T-cell (primary cell): ENCODE data around the gene SLC30A3. TPM values are rescaled to one million over a fixed set of nuclear protein-coding genes. Genes with fewer than 3 reads are reported as not detected.

Source experiments
- ATAC-seq, 4 experiments: fragments of 200-7000 bp in 3 of 4; fragments of 150-1000 bp in 1 of 4; cut with Tn5 transposase; replicated peaks in 1 of 4; 1 replicate in 3 of 4; 2 replicates in 1 of 4; pipeline ENCODE4 v1.10.0; 2021; ENCODE audit warnings: moderate library complexity in 3 of 4, mild to moderate bottlenecking in 2 of 4, moderate number of reproducible peaks in 1 of 4
- CTCF ChIA-PET, 2 donors: fragments of 300-600 bp; sonication (Branson Sonifier 250); formaldehyde crosslinking; loops; one replicate each; lab custom pipeline; 2022; ENCODE audit warnings: antibody characterized with exemption in 2 of 2; lab: Charles Lee
- POLR2A ChIA-PET, 2 donors: fragments of 300-600 bp; sonication (Branson Sonifier 250); formaldehyde crosslinking; loops; one replicate each; lab custom pipeline; 2022; ENCODE audit warnings: antibody characterized with exemption in 2 of 2; lab: Charles Lee
- DNase-seq, 35 experiments: peaks; one replicate each; pipeline versions ENCODE4 v3.0.0 to v3.0.0-alpha.2; 2013 to 2023
- H3K27ac ChIP-seq: one replicate; pipeline ENCODE4 v1.5.1; 2013; ENCODE audit warnings: low read length
- H3K27me3 ChIP-seq, 2 experiments: replicated peaks in 1 of 2; 1 replicate in 1 of 2; 2 replicates in 1 of 2; pipeline versions ENCODE4 v1.6.1 to v1.7.0; 2013; ENCODE audit warnings: low read length in 1 of 2, mixed read lengths in 1 of 2; ENCODE audit not compliant: control insufficient read depth in 2 of 2, insufficient read depth in 2 of 2; ENCODE audit errors: extremely low read depth in 1 of 2
- H3K36me3 ChIP-seq, 2 donors: 1 replicate in 1 of 2; 2 replicates in 1 of 2; pipeline versions ENCODE4 v1.6.1 to v1.7.0; 2013; ENCODE audit warnings: low read length in 1 of 2; ENCODE audit not compliant: control insufficient read depth in 2 of 2, insufficient read depth in 1 of 2; ENCODE audit errors: extremely low read depth in 1 of 2
- H3K4me1 ChIP-seq, 2 experiments: 1 replicate in 1 of 2; 2 replicates in 1 of 2; pipeline versions ENCODE4 v1.6.1 to v1.7.0; 2013; ENCODE audit warnings: low read length in 2 of 2, mixed read lengths in 1 of 2; ENCODE audit not compliant: insufficient read depth in 2 of 2, control insufficient read depth in 1 of 2; ENCODE audit errors: extremely low read depth in 1 of 2
- H3K4me3 ChIP-seq, 2 donors: 1 replicate in 1 of 2; 2 replicates in 1 of 2; pipeline versions ENCODE4 v1.5.1 to v1.7.0; 2013; ENCODE audit warnings: mild to moderate bottlenecking in 2 of 2, low read length in 1 of 2, moderate library complexity in 1 of 2; ENCODE audit not compliant: control insufficient read depth in 1 of 2; ENCODE audit errors: extremely low read depth in 1 of 2
- H3K9me3 ChIP-seq: 2 replicates; pipeline ENCODE4 v1.7.0; 2013
- H3K27ac Mint-ChIP-seq, 2 donors: one replicate each; pipeline ENCODE4 v1.8.0; 2020 to 2021; ENCODE audit warnings: mild to moderate bottlenecking in 2 of 2, mixed read lengths in 2 of 2
- H3K27me3 Mint-ChIP-seq, 2 donors: one replicate each; pipeline ENCODE4 v1.8.0; 2021 to 2022; ENCODE audit warnings: mixed read lengths in 2 of 2
- H3K36me3 Mint-ChIP-seq: one replicate; pipeline ENCODE4 v1.8.0; 2021; ENCODE audit warnings: mixed read lengths
- H3K4me1 Mint-ChIP-seq, 3 donors: one replicate each; pipeline ENCODE4 v1.8.0; 2020 to 2022; ENCODE audit warnings: mixed read lengths in 3 of 3, mild to moderate bottlenecking in 1 of 3
- H3K4me3 Mint-ChIP-seq, 3 donors: one replicate each; pipeline ENCODE4 v1.8.0; 2020 to 2022; ENCODE audit warnings: mild to moderate bottlenecking in 3 of 3, mixed read lengths in 3 of 3, moderate library complexity in 3 of 3
- H3K9me3 Mint-ChIP-seq, 3 donors: one replicate each; pipeline ENCODE4 v1.8.0; 2020 to 2022; ENCODE audit warnings: mixed read lengths in 3 of 3
- WGBS: methylation state at CpG from one replicate; pipeline ENCODE4 v1.1.5; 2013; ENCODE audit warnings: missing lambda C conversion rate; ENCODE audit not compliant: insufficient coverage; 5-methylcytosine and 5-hydroxymethylcytosine counted together
- total RNA-seq, 35 experiments: library from RNA in 6 of 35; stranded (reverse) in 6 of 35; fragments of 120-200 nt in 1 of 35; gene quantifications; one replicate each; pipeline versions ENCODE4 v1.2.1 to v1.2.4 and lab custom pipeline; 2013 to 2026

Gene SLC30A3
- total RNA-seq, 5 donors from 2014 or later (not counting 1 experiment from before 2014, with no cell fraction given) = 0.06 to 0.26 TPM; not detected in 3

DNA sequence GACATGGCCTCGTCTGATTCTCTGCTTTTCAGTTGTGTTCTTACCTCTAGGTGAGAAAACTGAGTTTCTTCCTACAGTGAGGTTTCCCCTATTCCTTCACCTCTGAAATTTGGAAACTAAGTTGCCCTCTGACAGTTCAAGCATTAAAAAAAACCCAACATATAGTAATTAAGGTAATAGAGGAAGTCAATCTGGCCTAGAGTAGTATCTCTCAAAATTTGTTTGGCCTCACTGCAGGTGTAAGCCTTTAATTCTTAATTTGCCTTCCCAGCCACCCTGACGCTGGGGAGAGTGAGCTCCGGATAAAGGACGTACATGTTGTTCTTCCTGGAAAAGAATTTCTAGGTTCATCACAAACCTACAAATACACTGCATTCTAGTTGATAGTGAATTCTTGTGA, 44.2 kb downstream of the SLC30A3 start:
- CTCF ChIA-PET = no interaction called here

DNA sequence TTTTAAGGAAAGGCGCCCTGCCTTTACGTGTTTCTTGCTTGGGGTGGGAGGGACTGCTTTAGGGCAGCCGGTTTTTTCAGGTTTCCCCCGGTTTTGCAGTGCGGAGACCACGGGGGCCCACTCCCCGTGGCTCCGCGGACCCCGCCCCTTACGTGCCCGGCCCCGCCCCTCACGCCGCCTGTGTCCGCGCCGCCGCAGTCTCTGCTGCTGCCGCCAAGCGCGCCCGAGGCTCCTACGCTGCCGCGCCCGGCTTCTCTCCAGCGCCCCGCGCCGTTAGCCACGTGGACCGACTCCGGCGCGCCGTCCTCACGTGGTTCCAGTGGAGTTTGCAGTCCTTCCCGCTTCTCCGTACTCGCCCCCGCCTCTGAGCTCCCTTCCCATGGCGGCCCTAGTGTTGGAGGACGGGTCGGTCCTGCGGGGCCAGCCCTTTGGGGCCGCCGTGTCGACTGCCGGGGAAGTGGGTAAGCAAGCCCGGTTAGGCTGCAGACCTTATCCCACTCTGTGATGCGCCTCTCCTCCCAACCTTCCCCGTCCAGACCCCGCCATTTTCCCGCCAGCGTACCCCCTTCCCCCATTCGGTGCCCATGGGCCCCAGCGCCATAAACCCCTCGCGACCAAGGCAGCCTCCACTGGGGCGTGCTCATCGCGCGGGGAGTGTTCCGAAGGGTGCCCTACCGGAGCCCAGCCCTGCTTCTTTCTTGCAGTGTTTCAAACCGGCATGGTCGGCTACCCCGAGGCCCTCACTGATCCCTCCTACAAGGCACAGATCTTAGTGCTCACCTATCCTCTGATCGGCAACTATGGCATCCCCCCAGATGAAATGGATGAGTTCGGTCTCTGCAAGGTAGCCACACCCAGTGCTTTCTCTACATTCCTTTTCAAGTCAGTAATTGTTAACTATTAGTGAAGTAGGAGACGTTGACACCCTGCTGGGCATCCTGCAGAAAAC, 45.4 kb downstream of the SLC30A3 start, which contains the start of gene CAD:
CAD (plus strand) TSS at position 197 of the 949 bp plus-strand sequence; CDS start at position 380, 183 bp downstream.
- H3K4me1 Mint-ChIP-seq = peaks cover 43 to 48% (median 44%) of the 10 kb centered on the region in 3 donors
- POLR2A ChIA-PET = interaction anchor here in 1 of 2 donors (0.7 kb wide), 1 partner anchor 870 kb away, joined by 3 read pairs; no protein-coding TSS in a partner anchor
- WGBS = under 1% methylated on average over 67 of the region's 72 CpGs

More for the DNA sequence above, 44.2 kb downstream of the SLC30A3 start:
- H3K27ac Mint-ChIP-seq = peak overlapping the region in 1 of 2 donors; percentile 42
- Histone ChIP-seq H3K27me3 (no peaks in the 10 kb centered on the region), H3K36me3 (peaks cover 0 to 32% of the 10 kb centered on the region in 2 donors), H3K4me3 (no peak overlapping the region), H3K27ac (peak overlapping the region; percentile 62), H3K9me3 (no peaks in the 10 kb centered on the region), H3K4me1 (peaks cover 6 to 16% of the 10 kb centered on the region in 2 experiments)
- POLR2A ChIA-PET = no interaction called here
- WGBS = no CpG with 5 or more reads among the region's 4 CpGs
- no peaks in the 10 kb centered on the region for H3K27me3 Mint-ChIP-seq
- no peaks in the 10 kb centered on the region for H3K9me3 Mint-ChIP-seq
- H3K36me3 Mint-ChIP-seq = peaks cover 37% of the 10 kb centered on the region
- DNase-seq (no peak), ATAC-seq (no peak)
- peaks cover 33 to 38% (median 34%) of the 10 kb centered on the region in 3 donors for H3K4me1 Mint-ChIP-seq
- peak overlapping the region; percentile 93 to 99 (median 94) for H3K4me3 Mint-ChIP-seq

DNA sequence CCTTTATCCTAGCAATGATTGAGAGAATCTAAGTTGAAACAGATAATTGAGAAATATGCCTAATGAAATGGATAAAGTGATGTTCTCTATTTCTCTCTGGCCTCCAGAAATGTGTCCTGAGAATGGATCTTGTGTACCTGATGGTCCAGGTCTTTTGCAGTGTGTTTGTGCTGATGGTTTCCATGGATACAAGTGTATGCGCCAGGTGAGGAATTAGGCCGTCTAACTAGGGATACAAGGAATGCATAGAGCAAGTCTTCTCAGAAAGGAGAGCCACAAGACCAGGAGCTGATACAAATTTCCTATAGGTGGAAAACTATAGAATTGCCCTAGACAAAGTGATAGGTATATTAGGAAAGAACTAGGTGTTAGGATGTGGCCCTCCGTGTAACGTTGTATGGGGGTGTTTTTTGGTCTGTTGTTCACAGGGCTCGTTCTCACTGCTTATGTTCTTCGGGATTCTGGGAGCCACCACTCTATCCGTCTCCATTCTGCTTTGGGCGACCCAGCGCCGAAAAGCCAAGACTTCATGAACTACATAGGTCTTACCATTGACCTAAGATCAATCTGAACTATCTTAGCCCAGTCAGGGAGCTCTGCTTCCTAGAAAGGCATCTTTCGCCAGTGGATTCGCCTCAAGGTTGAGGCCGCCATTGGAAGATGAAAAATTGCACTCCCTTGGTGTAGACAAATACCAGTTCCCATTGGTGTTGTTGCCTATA, 46.3 kb downstream of the SLC30A3 start:
- ChIA-PET POLR2A (interaction anchor here in 1 of 2 donors (0.7 kb wide), 1 partner anchor 869 kb away, joined by 3 read pairs; no protein-coding TSS in a partner anchor), CTCF (no interaction called here)
- Mint-ChIP-seq H3K4me3 (peak overlapping the region; percentile 93 to 99 (median 94)), H3K4me1 (peaks cover 43 to 48% (median 44%) of the 10 kb centered on the region in 3 donors), H3K27me3 (no peaks in the 10 kb centered on the region), H3K36me3 (peaks cover 25% of the 10 kb centered on the region), H3K27ac (peak overlapping the region; percentile 82 to 93), H3K9me3 (no peaks in the 10 kb centered on the region)
- peaks cover 12 to 23% of the 10 kb centered on the region in 2 experiments for H3K4me1 ChIP-seq
- peak overlapping the region; percentile 83 for H3K27ac ChIP-seq
- H3K4me3 ChIP-seq = peak overlapping the region in 1 of 2 donors; percentile 90
- ATAC-seq (no peak), DNase-seq (no peak)
- no peaks in the 10 kb centered on the region for H3K9me3 ChIP-seq
- 100% methylated on average over 4 of the region's 13 CpGs for WGBS
- H3K36me3 ChIP-seq = peaks cover 0 to 14% of the 10 kb centered on the region in 2 donors
- no peaks in the 10 kb centered on the region for H3K27me3 ChIP-seq

More for the DNA sequence above, 45.4 kb downstream of the SLC30A3 start, which contains the start of gene CAD:
- H3K27ac ChIP-seq = peak within 1 kb of the TSS; percentile 83
- H3K4me1 ChIP-seq = peaks cover 12 to 23% of the 10 kb centered on the region in 2 experiments
- CTCF ChIA-PET = no interaction called here
- peak within 1 kb of the TSS; percentile 88 to 90 for H3K4me3 ChIP-seq
- H3K9me3 ChIP-seq = no peaks in the 10 kb centered on the region
- Mint-ChIP-seq H3K27ac (peak within 1 kb of the TSS; percentile 82 to 93), H3K4me3 (peak within 1 kb of the TSS; percentile 93 to 99 (median 94)), H3K36me3 (peaks cover 31% of the 10 kb centered on the region), H3K9me3 (no peaks in the 10 kb centered on the region), H3K27me3 (no peaks in the 10 kb centered on the region)
- peak; percentile 78 to 91 (median 88) for ATAC-seq
- peak; percentile 66 to 92 (median 80) for DNase-seq
- peaks cover 0 to 22% of the 10 kb centered on the region in 2 donors for H3K36me3 ChIP-seq
- no peaks in the 10 kb centered on the region for H3K27me3 ChIP-seq

DNA sequence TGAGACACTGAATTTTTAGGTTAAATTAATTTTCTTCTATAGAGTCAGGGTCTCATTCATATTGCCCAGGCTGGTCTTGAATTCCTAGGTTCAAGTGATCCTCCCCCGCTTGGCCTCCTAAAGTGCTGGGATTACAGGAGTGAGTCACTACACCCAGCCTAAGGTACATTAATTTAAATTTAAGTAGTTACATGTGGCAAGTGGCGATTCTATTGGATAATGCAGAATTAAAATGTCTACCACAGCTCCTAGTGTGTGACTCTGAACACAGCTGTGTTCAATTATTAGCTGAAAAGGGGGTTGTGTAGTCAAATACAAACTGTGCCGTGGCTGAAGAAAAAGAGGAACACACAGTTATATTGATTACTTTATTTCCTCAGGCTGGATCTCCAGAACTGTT, 47.9 kb downstream of the SLC30A3 start:
- peaks cover 12 to 30% of the 10 kb centered on the region in 2 experiments for H3K4me1 ChIP-seq
- Mint-ChIP-seq H3K36me3 (peaks cover 13% of the 10 kb centered on the region), H3K27ac (peak overlapping the region in 1 of 2 donors; percentile 34), H3K27me3 (no peaks in the 10 kb centered on the region), H3K4me3 (no peak overlapping the region), H3K9me3 (no peaks in the 10 kb centered on the region), H3K4me1 (peaks cover 43 to 51% (median 46%) of the 10 kb centered on the region in 3 donors)
- no peaks in the 10 kb centered on the region for H3K27me3 ChIP-seq
- H3K36me3 ChIP-seq = peaks cover 0 to 9% of the 10 kb centered on the region in 2 donors
- no peak for DNase-seq
- ChIA-PET CTCF (no interaction called here), POLR2A (no interaction called here)
- WGBS = no CpG with 5 or more reads among the region's 3 CpGs
- no peak overlapping the region for H3K27ac ChIP-seq
- H3K4me3 ChIP-seq = no peak overlapping the region
- H3K9me3 ChIP-seq = no peaks in the 10 kb centered on the region
- no peak for ATAC-seq

DNA sequence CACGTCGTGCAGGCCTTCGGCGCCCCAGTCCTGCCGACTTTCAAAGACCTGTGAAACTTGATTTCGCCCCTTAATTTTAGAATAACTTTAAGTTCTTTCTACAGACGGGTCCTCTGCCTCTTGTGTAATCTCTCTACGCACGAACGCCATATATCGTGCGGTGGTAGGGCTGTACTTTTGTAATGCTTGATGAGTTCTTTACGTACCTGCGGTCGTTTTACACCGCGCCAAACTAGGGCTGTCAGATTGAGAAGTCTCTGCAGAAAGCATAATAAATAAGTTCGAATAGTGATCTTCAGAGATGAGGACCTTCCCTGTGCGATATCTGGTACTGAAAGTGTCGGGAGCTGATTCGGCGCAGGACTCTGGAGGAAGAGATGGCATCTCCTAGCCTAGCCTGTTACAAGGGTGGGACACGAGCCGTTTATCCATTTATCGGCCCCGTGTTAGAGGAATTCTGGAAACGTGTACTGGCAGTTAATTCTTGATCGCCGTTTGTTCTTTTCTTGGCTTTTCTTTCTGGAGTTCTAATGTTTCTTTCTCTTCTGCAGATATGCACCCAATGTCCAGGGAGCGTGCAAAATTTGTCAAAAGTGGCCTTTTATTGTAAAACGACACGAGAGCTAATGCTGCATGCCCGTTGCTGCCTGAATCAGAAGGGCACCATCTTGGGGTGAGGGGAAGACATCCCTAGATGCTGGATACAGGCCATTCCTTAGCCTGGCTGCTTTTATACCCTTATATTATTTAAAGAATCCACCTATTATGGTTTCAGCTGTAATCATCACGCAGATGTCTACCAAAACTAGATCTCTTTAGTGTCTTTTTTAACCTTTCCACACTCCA, 50.0 kb downstream of the SLC30A3 start:
- peak overlapping the region; percentile 95 to 98 (median 96) for H3K4me3 Mint-ChIP-seq
- peak overlapping the region; percentile 99 to 100 for H3K27ac Mint-ChIP-seq
- Histone ChIP-seq H3K4me3 (peak overlapping the region; percentile 81 to 100), H3K9me3 (no peaks in the 10 kb centered on the region), H3K27me3 (no peaks in the 10 kb centered on the region), H3K27ac (peak overlapping the region; percentile 100), H3K36me3 (peaks cover 0 to 17% of the 10 kb centered on the region in 2 donors), H3K4me1 (peaks cover 6 to 24% of the 10 kb centered on the region in 2 experiments)
- POLR2A ChIA-PET = interaction anchor here in 1 of 2 donors (0.5 kb wide), 1 partner anchor 53 kb away, joined by 5 read pairs; no protein-coding TSS in a partner anchor
- H3K9me3 Mint-ChIP-seq = no peaks in the 10 kb centered on the region
- peaks cover 16% of the 10 kb centered on the region for H3K36me3 Mint-ChIP-seq
- ATAC-seq (peak; percentile 24 to 66 (median 34)), DNase-seq (peak in 31 of 35 experiments; percentile 49 to 87 (median 79))
- no peaks in the 10 kb centered on the region for H3K27me3 Mint-ChIP-seq
- CTCF ChIA-PET = interaction anchor here (0.6 to 1.4 kb wide), 3 partner anchors 11 to 52 kb away, joined by 5 to 7 read pairs (median 5); no protein-coding TSS in a partner anchor
- peaks cover 40 to 47% (median 47%) of the 10 kb centered on the region in 3 donors for H3K4me1 Mint-ChIP-seq
- WGBS = 9% methylated on average over 19 of the region's 34 CpGs
